SK-N-SH treated with all-trans-retinoic acid at 6 μM for 48 hours (cell line): ENCODE results near the gene TAS2R39.
"Not testable (repeated sequence)": the region's sequence is repeated elsewhere in the genome, so short reads cannot be mapped to it uniquely, and the experiment has no call there.

Source experiments
- ATAC-seq: fragments of 200-7000 bp; cut with Tn5 transposase; 3 replicates; pipeline ENCODE4 v1.9.1; 2020; ENCODE audit warnings: mild to moderate bottlenecking, moderate library complexity
- ARNTL ChIP-seq: fragments of 450-650 bp; formaldehyde crosslinking; IDR thresholded peaks from 2 replicates; pipeline ENCODE4 v1.5.0; 2020; ENCODE audit warnings: low read depth, mild to moderate bottlenecking, moderate library complexity, borderline replicate concordance
- CREB5 ChIP-seq: fragments of 250-450 bp; sonication (Bioruptor Pico); IDR thresholded peaks from 2 replicates; pipeline ENCODE4 v1.5.1; 2020; ENCODE audit warnings: low read depth, mild to moderate bottlenecking, moderate library complexity
- CSRNP3 ChIP-seq: fragments of 250-450 bp; sonication (Bioruptor Pico); IDR thresholded peaks from 2 replicates; pipeline ENCODE4 v1.5.1; 2021; ENCODE audit warnings: mild to moderate bottlenecking, moderate library complexity
- GLIS3 ChIP-seq: fragments of 250-450 bp; sonication (Bioruptor Pico); IDR thresholded peaks from 2 replicates; pipeline ENCODE4 v1.5.0; 2020; ENCODE audit warnings: mild to moderate bottlenecking, moderate library complexity
- ISL1 ChIP-seq: fragments of 250-450 bp; sonication (Bioruptor Pico); IDR thresholded peaks from 2 replicates; pipeline ENCODE4 v2.1.2; 2022; ENCODE audit warnings: mild to moderate bottlenecking, moderate library complexity
- OSR1 ChIP-seq: fragments of 250-450 bp; sonication (Bioruptor Pico); IDR thresholded peaks from 2 replicates; pipeline ENCODE4 v1.8.0; 2022; ENCODE audit warnings: moderate library complexity, mild to moderate bottlenecking, inconsistent platforms
- POU6F1 ChIP-seq: fragments of 250-450 bp; sonication (Bioruptor Pico); IDR thresholded peaks from 2 replicates; pipeline ENCODE4 v1.8.0; 2021; ENCODE audit warnings: low read depth, mild to moderate bottlenecking, moderate library complexity, borderline replicate concordance
- RARB ChIP-seq: fragments of 250-450 bp; sonication (Bioruptor Pico); IDR thresholded peaks from 2 replicates; pipeline ENCODE4 v1.8.0; 2021; ENCODE audit warnings: mild to moderate bottlenecking, moderate library complexity
- SNAI2 ChIP-seq: fragments of 250-450 bp; sonication (Bioruptor Pico); IDR thresholded peaks from 2 replicates; pipeline ENCODE4 v1.5.0; 2020; ENCODE audit warnings: mild to moderate bottlenecking, moderate library complexity
- TCF4 ChIP-seq: fragments of 250-450 bp; sonication (Bioruptor Pico); IDR thresholded peaks from 2 replicates; pipeline ENCODE4 v1.8.0; 2021; ENCODE audit warnings: mild to moderate bottlenecking, moderate library complexity, borderline replicate concordance
- TOX ChIP-seq: fragments of 250-450 bp; sonication (Bioruptor Pico); IDR thresholded peaks from 2 replicates; pipeline ENCODE4 v1.8.0; 2021; ENCODE audit warnings: mild to moderate bottlenecking, moderate library complexity, borderline replicate concordance
- ZFP30 ChIP-seq: fragments of 450-650 bp; formaldehyde crosslinking; IDR thresholded peaks from 2 replicates; pipeline ENCODE4 v1.5.0; 2022; ENCODE audit warnings: mild to moderate bottlenecking, moderate library complexity
- ZNF565 ChIP-seq: fragments of 450-650 bp; formaldehyde crosslinking; conservative IDR thresholded peaks from 2 replicates; pipeline ENCODE4 v1.5.0; 2020; ENCODE audit warnings: low read depth, mild to moderate bottlenecking, moderate library complexity
- ZNF70 ChIP-seq: fragments of 450-650 bp; formaldehyde crosslinking; IDR thresholded peaks from 2 replicates; pipeline ENCODE4 v1.5.0; 2020; ENCODE audit warnings: mild to moderate bottlenecking, moderate library complexity
- ZNF8 ChIP-seq: fragments of 450-650 bp; formaldehyde crosslinking; IDR thresholded peaks from 2 replicates; pipeline ENCODE4 v1.5.0; 2020; ENCODE audit warnings: mild to moderate bottlenecking, moderate library complexity
- TF ChIP-seq, protein P1 (sequence below): fragments of 250-450 bp; sonication (Bioruptor Pico); IDR thresholded peaks from 2 replicates; pipeline ENCODE4 v1.8.0; 2020; ENCODE audit warnings: mild to moderate bottlenecking, moderate library complexity, borderline replicate concordance
- TF ChIP-seq, protein P2 (sequence below): fragments of 250-450 bp; sonication (Bioruptor Pico); IDR thresholded peaks from 2 replicates; pipeline ENCODE4 v1.5.0; 2020; ENCODE audit warnings: mild to moderate bottlenecking, moderate library complexity

The TAS2R39 gene

DNA sequence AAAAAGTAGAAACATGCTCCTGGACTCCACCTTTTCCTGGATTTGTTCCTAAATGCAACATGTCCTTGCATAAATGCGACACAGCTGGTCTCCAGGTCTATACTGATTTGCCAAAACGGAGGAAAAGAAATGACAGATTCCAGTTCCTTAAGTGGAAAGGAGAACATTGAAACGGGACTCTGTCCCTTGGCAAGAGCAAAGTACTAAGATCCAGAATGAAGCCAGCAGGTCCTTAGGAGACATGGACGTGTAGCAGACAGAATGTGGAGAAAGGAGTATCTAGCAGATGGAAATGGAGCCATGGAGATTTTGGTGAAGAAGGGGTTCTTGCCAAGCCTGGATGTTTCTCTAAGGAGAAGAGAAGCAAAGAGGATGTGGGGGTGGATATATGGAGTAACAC lies 35.2 kb upstream of the TAS2R39 start (continued):
- TF ChIP-seq CREB5 (no peak), RARB (CRISPR knock-in tag) (no peak)

- TF ChIP-seq ZNF70 (CRISPR knock-in tag) = no peak
- no peak for TF ChIP-seq ZFP30 (CRISPR knock-in tag)
- TF ChIP-seq, protein P1, sequence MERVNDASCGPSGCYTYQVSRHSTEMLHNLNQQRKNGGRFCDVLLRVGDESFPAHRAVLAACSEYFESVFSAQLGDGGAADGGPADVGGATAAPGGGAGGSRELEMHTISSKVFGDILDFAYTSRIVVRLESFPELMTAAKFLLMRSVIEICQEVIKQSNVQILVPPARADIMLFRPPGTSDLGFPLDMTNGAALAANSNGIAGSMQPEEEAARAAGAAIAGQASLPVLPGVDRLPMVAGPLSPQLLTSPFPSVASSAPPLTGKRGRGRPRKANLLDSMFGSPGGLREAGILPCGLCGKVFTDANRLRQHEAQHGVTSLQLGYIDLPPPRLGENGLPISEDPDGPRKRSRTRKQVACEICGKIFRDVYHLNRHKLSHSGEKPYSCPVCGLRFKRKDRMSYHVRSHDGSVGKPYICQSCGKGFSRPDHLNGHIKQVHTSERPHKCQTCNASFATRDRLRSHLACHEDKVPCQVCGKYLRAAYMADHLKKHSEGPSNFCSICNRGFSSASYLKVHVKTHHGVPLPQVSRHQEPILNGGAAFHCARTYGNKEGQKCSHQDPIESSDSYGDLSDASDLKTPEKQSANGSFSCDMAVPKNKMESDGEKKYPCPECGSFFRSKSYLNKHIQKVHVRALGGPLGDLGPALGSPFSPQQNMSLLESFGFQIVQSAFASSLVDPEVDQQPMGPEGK (CRISPR knock-in tag) = no peak
- no peak for ATAC-seq
Observed at GRCh38 chr7:143148651-143149050, 34.6 kb upstream of the TAS2R39 start.

GRCh38 chr7:143150696-143151095 lies 32.5 kb upstream of the TAS2R39 start:
- ATAC-seq = not testable (repeated sequence)

- not testable (repeated sequence) for ATAC-seq
Observed at GRCh38 chr7:143158617-143159016, 24.6 kb upstream of the TAS2R39 start.

DNA sequence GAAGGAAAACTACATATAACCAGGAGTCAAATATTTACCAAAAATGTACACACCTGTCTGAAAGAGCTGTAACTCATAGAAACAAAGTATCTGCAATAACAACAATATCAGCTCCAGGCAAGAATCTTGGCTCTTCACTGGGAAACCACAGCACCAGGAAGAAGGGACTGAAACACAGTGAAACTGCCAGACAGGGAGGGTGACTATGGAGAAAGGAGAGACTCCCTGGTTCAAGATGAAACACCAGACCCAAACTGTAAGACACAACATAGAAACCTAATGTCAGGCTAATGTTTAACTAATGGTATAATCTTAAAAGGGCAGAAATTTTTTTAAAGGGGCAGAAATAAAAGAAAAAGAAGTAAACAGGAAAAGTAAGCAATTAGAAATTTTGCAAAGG lies 11.5 kb upstream of the TAS2R39 start:
- no peak for TF ChIP-seq ZNF70 (CRISPR knock-in tag)
- no peak for TF ChIP-seq ZNF8 (CRISPR knock-in tag)
- TF ChIP-seq TOX = no peak
- TF ChIP-seq CSRNP3 = no peak
- TF ChIP-seq SNAI2 (CRISPR knock-in tag) = no peak
- no peak for TF ChIP-seq POU6F1 (CRISPR knock-in tag)
- TF ChIP-seq, protein P2, sequence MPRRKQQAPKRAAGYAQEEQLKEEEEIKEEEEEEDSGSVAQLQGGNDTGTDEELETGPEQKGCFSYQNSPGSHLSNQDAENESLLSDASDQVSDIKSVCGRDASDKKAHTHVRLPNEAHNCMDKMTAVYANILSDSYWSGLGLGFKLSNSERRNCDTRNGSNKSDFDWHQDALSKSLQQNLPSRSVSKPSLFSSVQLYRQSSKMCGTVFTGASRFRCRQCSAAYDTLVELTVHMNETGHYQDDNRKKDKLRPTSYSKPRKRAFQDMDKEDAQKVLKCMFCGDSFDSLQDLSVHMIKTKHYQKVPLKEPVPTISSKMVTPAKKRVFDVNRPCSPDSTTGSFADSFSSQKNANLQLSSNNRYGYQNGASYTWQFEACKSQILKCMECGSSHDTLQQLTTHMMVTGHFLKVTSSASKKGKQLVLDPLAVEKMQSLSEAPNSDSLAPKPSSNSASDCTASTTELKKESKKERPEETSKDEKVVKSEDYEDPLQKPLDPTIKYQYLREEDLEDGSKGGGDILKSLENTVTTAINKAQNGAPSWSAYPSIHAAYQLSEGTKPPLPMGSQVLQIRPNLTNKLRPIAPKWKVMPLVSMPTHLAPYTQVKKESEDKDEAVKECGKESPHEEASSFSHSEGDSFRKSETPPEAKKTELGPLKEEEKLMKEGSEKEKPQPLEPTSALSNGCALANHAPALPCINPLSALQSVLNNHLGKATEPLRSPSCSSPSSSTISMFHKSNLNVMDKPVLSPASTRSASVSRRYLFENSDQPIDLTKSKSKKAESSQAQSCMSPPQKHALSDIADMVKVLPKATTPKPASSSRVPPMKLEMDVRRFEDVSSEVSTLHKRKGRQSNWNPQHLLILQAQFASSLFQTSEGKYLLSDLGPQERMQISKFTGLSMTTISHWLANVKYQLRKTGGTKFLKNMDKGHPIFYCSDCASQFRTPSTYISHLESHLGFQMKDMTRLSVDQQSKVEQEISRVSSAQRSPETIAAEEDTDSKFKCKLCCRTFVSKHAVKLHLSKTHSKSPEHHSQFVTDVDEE = no peak
- TF ChIP-seq, all 23 proteins: peak for 0

GRCh38 chr7:143172354-143172753 lies 10.9 kb upstream of the TAS2R39 start:
- ATAC-seq = peak; percentile 95
- TF ChIP-seq OSR1 (CRISPR knock-in tag) = no peak
- TF ChIP-seq GLIS3 = no peak
- TF ChIP-seq SNAI2 (CRISPR knock-in tag) = no peak
- no peak for TF ChIP-seq ZFP30 (CRISPR knock-in tag)
- no peak for TF ChIP-seq ZNF8 (CRISPR knock-in tag)
- TF ChIP-seq ARNTL = no peak
- TF ChIP-seq ZNF565 (CRISPR knock-in tag) = no peak
- TF ChIP-seq TCF4 = no peak
- no peak for TF ChIP-seq ISL1 (CRISPR knock-in tag)
- TF ChIP-seq, protein P2 = no peak
- TF ChIP-seq TOX = no peak
- TF ChIP-seq, protein P1 (CRISPR knock-in tag) = no peak

More for the DNA sequence above, 11.5 kb upstream of the TAS2R39 start:
- ATAC-seq = peak; percentile 39; the same call in 2 of the 3 replicates
